Amniotic epithelial cell (primary cell): Measurements from ENCODE around the gene SNX8.
A peak's percentile ranks its signal among the peaks of the same experiment; 100 is the strongest.
"Not testable (repeated sequence)": the region's sequence is repeated elsewhere in the genome, so short reads cannot be mapped to it uniquely, and the experiment has no call there.

ENCODE experiments used
- DNase-seq: peaks from one replicate; pipeline ENCODE4 v3.0.0-alpha.2; 2010; ENCODE audit warnings: low read depth

Gene SNX8

GRCh38 chr7:2325162-2325561 is 10.9 kb upstream of the SNX8 start:
- no peak for DNase-seq

- peak; percentile 54 for DNase-seq
These were observed 6.8 kb upstream of the SNX8 start for GRCh38 chr7:2321020-2321419.

- DNase-seq, result no peak
These were observed 3.5 kb upstream of the SNX8 start for GRCh38 chr7:2317556-2318293.

GRCh38 chr7:2316578-2316977 is 2.3 kb upstream of the SNX8 start:
- DNase-seq, result no peak

GRCh38 chr7:2315787-2316186 is 1.5 kb upstream of the SNX8 start:
- no peak for DNase-seq

GRCh38 chr7:2314956-2315530 is 802 bp upstream of the SNX8 start:
- DNase-seq, result not testable (repeated sequence)

GRCh38 chr7:2313450-2314208 is 612 bp downstream of the SNX8 start:
- no peak for DNase-seq

- DNase-seq, result no peak
These were observed 1.8 kb downstream of the SNX8 start for GRCh38 chr7:2312267-2312929.

- peak; percentile 97 for DNase-seq
These were observed 4.3 kb downstream of the SNX8 start for GRCh38 chr7:2309889-2310331.

GRCh38 chr7:2307690-2308107 is 6.5 kb downstream of the SNX8 start:
- DNase-seq, result peak; percentile 36

GRCh38 chr7:2306688-2307087 is 7.6 kb downstream of the SNX8 start:
- peak; percentile 81 for DNase-seq

- not testable (repeated sequence) for DNase-seq
These were observed 9.0 kb downstream of the SNX8 start for GRCh38 chr7:2305258-2305657.

GRCh38 chr7:2303520-2303919 is 10.7 kb downstream of the SNX8 start:
- DNase-seq, result not testable (repeated sequence)

- not testable (repeated sequence) for DNase-seq
These were observed 11.4 kb downstream of the SNX8 start for GRCh38 chr7:2302743-2303397.

GRCh38 chr7:2301511-2301863 is 12.8 kb downstream of the SNX8 start:
- no peak for DNase-seq

- DNase-seq, result no peak
These were observed 14.2 kb downstream of the SNX8 start for GRCh38 chr7:2299870-2300512.

- peak; percentile 91 for DNase-seq
These were observed 15.0 kb downstream of the SNX8 start for GRCh38 chr7:2299131-2299829.

GRCh38 chr7:2296832-2297231 is 17.4 kb downstream of the SNX8 start:
- no peak for DNase-seq

- no peak for DNase-seq
These were observed 18.2 kb downstream of the SNX8 start for GRCh38 chr7:2295936-2296620.

- DNase-seq, result no peak
These were observed 23.4 kb downstream of the SNX8 start for GRCh38 chr7:2290877-2291276.
